ENCODE measurements around the gene UFSP2.
A peak's percentile ranks its signal among the peaks of the same experiment; 100 is the strongest.

Gene UFSP2

GRCh38 chr4:185425647-185426352 is at the start of gene UFSP2:
TSS of gene UFSP2 (minus strand) at chr4:185425964. CDS start at chr4:185425868, 96 bp downstream.
- peak; percentile 94 for DNase-seq

- no peak for DNase-seq
Measured at GRCh38 chr4:185473247-185473646, 47.5 kb upstream of the UFSP2 start.

- no peak for DNase-seq
Measured at GRCh38 chr4:185472103-185472542, 46.4 kb upstream of the UFSP2 start.

GRCh38 chr4:185471235-185472102 is 45.7 kb upstream of the UFSP2 start, which contains the start of gene CCDC110:
TSS of gene CCDC110 (minus strand) at chr4:185471733. CDS start at chr4:185471683, 50 bp downstream.
- DNase-seq: peak; percentile 90

- DNase-seq: peak; percentile 56
Measured at GRCh38 chr4:185470501-185471195, 44.9 kb upstream of the UFSP2 start.

GRCh38 chr4:185469580-185470154 is 43.9 kb upstream of the UFSP2 start:
- no peak for DNase-seq

GRCh38 chr4:185468999-185469398 is 43.2 kb upstream of the UFSP2 start:
- DNase-seq: no peak

- DNase-seq: no peak
Measured at GRCh38 chr4:185467991-185468390, 42.2 kb upstream of the UFSP2 start.

GRCh38 chr4:185467101-185467500 is 41.3 kb upstream of the UFSP2 start:
- no peak for DNase-seq

- DNase-seq: no peak
Measured at GRCh38 chr4:185465707-185466106, 39.9 kb upstream of the UFSP2 start.

GRCh38 chr4:185464887-185465286 is 39.1 kb upstream of the UFSP2 start:
- DNase-seq: no peak

GRCh38 chr4:185464183-185464582 is 38.4 kb upstream of the UFSP2 start:
- DNase-seq: no peak

GRCh38 chr4:185463541-185463940 is 37.8 kb upstream of the UFSP2 start:
- no peak for DNase-seq

- no peak for DNase-seq
Measured at GRCh38 chr4:185461565-185461964, 35.8 kb upstream of the UFSP2 start.

GRCh38 chr4:185457136-185457535 is 31.4 kb upstream of the UFSP2 start:
- no peak for DNase-seq

- no peak for DNase-seq
Measured at GRCh38 chr4:185456131-185456530, 30.4 kb upstream of the UFSP2 start.

- no peak for DNase-seq
Measured at GRCh38 chr4:185445209-185445608, 19.4 kb upstream of the UFSP2 start.

- no peak for DNase-seq
Measured at GRCh38 chr4:185441479-185441878, 15.7 kb upstream of the UFSP2 start.

GRCh38 chr4:185437809-185438208 is 12.0 kb upstream of the UFSP2 start:
- no peak for DNase-seq

- no peak for DNase-seq
Measured at GRCh38 chr4:185435466-185435865, 9.7 kb upstream of the UFSP2 start.

- no peak for DNase-seq
Measured at GRCh38 chr4:185429660-185430059, 3.9 kb upstream of the UFSP2 start.

GRCh38 chr4:185426960-185427688 is 1.4 kb upstream of the UFSP2 start:
- no peak for DNase-seq

Data from CD4-positive, alpha-beta T cell treated with Interleukin-21 for 1 hour (primary cell).